HCT116 (cell line): ENCODE results near the gene ITIH1. TPM values are rescaled to one million over a fixed set of nuclear protein-coding genes. Genes with fewer than 3 reads are reported as not detected.

ENCODE experiments used
- ATAC-seq: fragments of 200-7000 bp; cut with Tn5 transposase; 2 replicates; pipeline ENCODE4 v1.9.1; 2020; ENCODE audit warnings: mild to moderate bottlenecking, moderate library complexity
- BruUV-seq: library from RNA; stranded (reverse); fragments of 400-500 nt; replicated peaks from 2 replicates; lab custom pipeline; 2021; lab: Mats Ljungman, UMichigan
- CTCF ChIA-PET: fragments of 300-600 bp; sonication (Branson Sonifier 250); formaldehyde crosslinking; loops from one replicate; lab custom pipeline; 2021; ENCODE audit warnings: antibody characterized with exemption; lab: Charles Lee
- POLR2A ChIA-PET: fragments of 300-600, 350-600 bp; sonication (Branson Sonifier 250); formaldehyde crosslinking; loops from one replicate; lab custom pipeline; 2021; ENCODE audit warnings: antibody characterized with exemption; lab: Charles Lee
- RAD21 ChIA-PET, 2 experiments: fragments of 300-600 bp; sonication (Branson Sonifier 250); formaldehyde crosslinking; loops; one replicate each; lab custom pipeline; 2023; ENCODE audit warnings: low total read pairs in 2 of 2; ENCODE audit not compliant: uncharacterized antibody in 2 of 2, unreplicated experiment in 2 of 2, low non-redundant PET in 1 of 2; lab: Charles Lee
- DNase-seq: peaks from one replicate; pipeline ENCODE4 v3.0.0-alpha.2; 2010; ENCODE audit warnings: low read depth, low spot score
- H2AFZ ChIP-seq: fragments of 200-600 bp; shearing (Covaris generic), sonication (generic); 2 replicates; pipeline ENCODE4 v1.6.1; 2017; ENCODE audit warnings: low read depth, mixed run types, mixed read lengths, antibody characterized with exemption, low read length; ENCODE audit not compliant: poor library complexity, severe bottlenecking
- H3K27ac ChIP-seq: 2 replicates; pipeline ENCODE4 v1.5.1; 2012; ENCODE audit warnings: low read depth, low read length
- H3K27me3 ChIP-seq: fragments of 200-600 bp; sonication (generic); 2 replicates; pipeline ENCODE4 v1.6.1; 2016; ENCODE audit warnings: mixed run types, low read length, mixed read lengths; ENCODE audit not compliant: insufficient read depth
- H3K36me3 ChIP-seq, 2 experiments: fragments of 200-500 bp in 1 of 2; fragments of 200-600 bp in 1 of 2; sonication (Bioruptor generic) in 1 of 2; sonication (generic) in 1 of 2; 2 replicates each; pipeline versions ENCODE4 v1.5.1 to v1.6.1; 2014 to 2016; ENCODE audit warnings: low read length in 2 of 2, inconsistent platforms in 1 of 2, mixed read lengths in 1 of 2, mixed run types in 1 of 2; ENCODE audit not compliant: insufficient read depth in 2 of 2, control insufficient read depth in 1 of 2
- H3K4me1 ChIP-seq, 2 experiments: fragments of 200-600 bp in 1 of 2; sonication (generic) in 1 of 2; 2 replicates each; pipeline versions ENCODE4 v1.5.1 to v1.6.1; 2012 to 2017; ENCODE audit warnings: low read length in 2 of 2, inconsistent platforms in 1 of 2, mild to moderate bottlenecking in 1 of 2, mixed read lengths in 1 of 2, mixed run types in 1 of 2, moderate library complexity in 1 of 2; ENCODE audit not compliant: insufficient read depth in 2 of 2, control insufficient read depth in 1 of 2
- H3K4me2 ChIP-seq: fragments of 200-600 bp; sonication (generic); 2 replicates; pipeline ENCODE4 v1.6.1; 2017; ENCODE audit warnings: mixed run types, low read length, mixed read lengths
- H3K4me3 ChIP-seq, 2 experiments: fragments of 200-600 bp in 1 of 2; sonication (generic) in 1 of 2; replicated peaks in 1 of 2; 2 replicates each; pipeline ENCODE4 v1.5.1; 2011 to 2016; ENCODE audit warnings: low read length in 2 of 2, control low read depth in 1 of 2, low read depth in 1 of 2, mild to moderate bottlenecking in 1 of 2, mixed read lengths in 1 of 2, mixed run types in 1 of 2
- H3K79me2 ChIP-seq: fragments of 200-600 bp; sonication (generic); 2 replicates; pipeline ENCODE4 v1.6.1; 2017; ENCODE audit warnings: mild to moderate bottlenecking, mixed run types, low read length, moderate library complexity, mixed read lengths; ENCODE audit not compliant: insufficient read depth
- H3K9ac ChIP-seq: fragments of 200-600 bp; sonication (generic); 2 replicates; pipeline ENCODE4 v1.6.1; 2016; ENCODE audit warnings: low read length, mixed read lengths
- H3K9me2 ChIP-seq: fragments of 200-600 bp; sonication (generic), shearing (Covaris generic); 2 replicates; pipeline ENCODE4 v1.6.1; 2017; ENCODE audit warnings: mixed run types, mild to moderate bottlenecking, moderate library complexity; ENCODE audit not compliant: insufficient read depth
- H3K9me3 ChIP-seq, 2 experiments: fragments of 200-500 bp in 1 of 2; fragments of 200-600 bp in 1 of 2; sonication (Bioruptor generic) in 1 of 2; sonication (generic) in 1 of 2; 2 replicates each; pipeline ENCODE4 v1.6.1; 2014 to 2017; ENCODE audit warnings: low read length in 2 of 2, mixed read lengths in 2 of 2, inconsistent platforms in 1 of 2, low read depth in 1 of 2, mild to moderate bottlenecking in 1 of 2, mixed run types in 1 of 2, moderate library complexity in 1 of 2; ENCODE audit not compliant: control insufficient read depth in 1 of 2, insufficient read depth in 1 of 2
- H4K20me1 ChIP-seq: fragments of 200-600 bp; sonication (generic), shearing (Covaris generic); 2 replicates; pipeline ENCODE4 v1.6.1; 2017; ENCODE audit warnings: mixed run types, mild to moderate bottlenecking, moderate library complexity; ENCODE audit not compliant: insufficient read depth
- ATF3 ChIP-seq: IDR thresholded peaks from 2 replicates; pipeline ENCODE4 v1.6.1; 2012
- CBX3 ChIP-seq: IDR thresholded peaks from 2 replicates; pipeline ENCODE4 v1.6.1; 2012; ENCODE audit warnings: low read depth
- EGR1 ChIP-seq: IDR thresholded peaks from 2 replicates; pipeline ENCODE4 v1.6.1; 2012; ENCODE audit warnings: low read depth
- ELF1 ChIP-seq: IDR thresholded peaks from 2 replicates; pipeline ENCODE4 v1.6.1; 2012; ENCODE audit warnings: low read depth, borderline replicate concordance
- FOSL1 ChIP-seq: IDR thresholded peaks from 2 replicates; pipeline ENCODE4 v1.6.1; 2012; ENCODE audit warnings: low read depth
- POLR2A ChIP-seq: IDR thresholded peaks from 2 replicates; pipeline ENCODE4 v1.7.0; 2011; ENCODE audit warnings: borderline replicate concordance; ENCODE audit not compliant: insufficient read depth, insufficient read length; ENCODE audit errors: extremely low read depth
- POLR2AphosphoS5 ChIP-seq: IDR thresholded peaks from 2 replicates; pipeline ENCODE4 v1.6.1; 2011; ENCODE audit warnings: mild to moderate bottlenecking, low read depth, low read length, moderate library complexity
- RAD21 ChIP-seq: IDR thresholded peaks from 2 replicates; pipeline ENCODE4 v1.6.1; 2012; ENCODE audit warnings: low read depth, mild to moderate bottlenecking
- SP1 ChIP-seq: IDR thresholded peaks from 2 replicates; pipeline ENCODE4 v1.6.1; 2012; ENCODE audit warnings: low read depth
- SRF ChIP-seq: IDR thresholded peaks from 2 replicates; pipeline ENCODE4 v1.6.1; 2012; ENCODE audit warnings: low read depth
- TCF7L2 ChIP-seq: IDR thresholded peaks from 2 replicates; pipeline ENCODE4 v1.7.0; 2011; ENCODE audit warnings: borderline replicate concordance, inconsistent platforms; ENCODE audit not compliant: insufficient read depth, insufficient read length; ENCODE audit errors: extremely low read depth
- YY1 ChIP-seq: IDR thresholded peaks from 2 replicates; pipeline ENCODE4 v1.6.1; 2011; ENCODE audit warnings: low read length, low read depth, moderate library complexity, mild to moderate bottlenecking; ENCODE audit not compliant: insufficient replicate concordance; ENCODE audit errors: extremely low read depth
- ZFX ChIP-seq: fragments of 450-650 bp; IDR thresholded peaks from 2 replicates; pipeline ENCODE4 v1.6.1; 2017
- ZNF274 ChIP-seq: fragments of 200-500 bp; sonication (Bioruptor generic); IDR thresholded peaks from 2 replicates; pipeline ENCODE4 v1.6.1; 2014; ENCODE audit warnings: mild to moderate bottlenecking, low read depth, low read length, inconsistent platforms
- intact Hi-C: fragments of 100-400 bp; cut with micrococcal nuclease; formaldehyde crosslinking; loops from 2 replicates; pipeline ENCODE4 v1.10.0; 2022
- total RNA-seq: library from RNA; stranded (reverse); gene quantifications from one replicate; pipeline ENCODE4 v1.2.1, GENCODE V29; 2021; ENCODE audit not compliant: unreplicated experiment

The ITIH1 gene
- total RNA-seq, 1 experiment from 2014 or later, result 0.37 TPM

GRCh38 chr3:52779011-52779836 lies 1.8 kb downstream of the ITIH1 start:
- POLR2A ChIA-PET, result no interaction called here

More at GRCh38 chr3:52779011-52779836, 1.8 kb downstream of the ITIH1 start:
- no peak for TF ChIP-seq YY1
- no peak for TF ChIP-seq CBX3
- TF ChIP-seq ZFX, result no peak
- TF ChIP-seq TCF7L2, result no peak
- no peak for TF ChIP-seq POLR2A
- no peak for TF ChIP-seq ELF1
- TF ChIP-seq FOSL1, result no peak
- TF ChIP-seq ZNF274, result no peak
- TF ChIP-seq ATF3, result no peak
- no peak for TF ChIP-seq RAD21
- TF ChIP-seq EGR1, result no peak
- TF ChIP-seq POLR2AphosphoS5, result no peak
- no peak for TF ChIP-seq SP1
- TF ChIP-seq SRF, result no peak
- CTCF ChIA-PET, result interaction anchor here (0.8 kb wide), 2 partner anchors 42 to 367 kb away, joined by 3 read pairs; no protein-coding TSS in a partner anchor
- Histone ChIP-seq H3K36me3 (no peaks in the 10 kb centered on the region), H3K79me2 (no peaks in the 10 kb centered on the region), H3K4me1 (peaks cover 0 to 8% of the 10 kb centered on the region in 2 experiments; a peak in 1 of 4 replicates), H3K4me3 (no peak overlapping the region), H2AFZ (no peak overlapping the region), H3K27me3 (peaks cover 30% of the 10 kb centered on the region), H3K9ac (no peak overlapping the region), H3K9me3 (no peaks in the 10 kb centered on the region), H3K27ac (no peak overlapping the region), H4K20me1 (no peaks in the 10 kb centered on the region), H3K9me2 (no peaks in the 10 kb centered on the region), H3K4me2 (no peak overlapping the region)
- ATAC-seq (no peak), DNase-seq (no peak)
- intact Hi-C loops, result no loop called here
- BruUV-seq, result no TSS peak
- RAD21 ChIA-PET, result no interaction called here
